Measurements from ENCODE around the gene DRC3.

The DRC3 gene

GRCh38 chr17:17963694-17964436, 8.8 kb upstream of the DRC3 start:
- no peak for DNase-seq
- Histone ChIP-seq H4K8ac (ENCODE audit: low read depth, low read length) (no peak overlapping the region), H3K4ac (ENCODE audit: low read depth, low read length) (no peak overlapping the region), H3K79me2 (ENCODE audit: control insufficient read depth, insufficient read depth, low read length) (no peaks in the 10 kb centered on the region), H2BK5ac (ENCODE audit: low read length) (no peak overlapping the region), H3K4me1 (ENCODE audit: control insufficient read depth, low read depth, low read length) (peaks cover 2% of the 10 kb centered on the region), H3K4me3 (ENCODE audit: low read length) (no peak overlapping the region), H3K18ac (ENCODE audit: low read length) (no peak overlapping the region), H3K36me3 (ENCODE audit: control insufficient read depth, insufficient read depth, low read length) (no peaks in the 10 kb centered on the region), H3K79me1 (ENCODE audit: low read length) (peaks cover 1% of the 10 kb centered on the region), H2BK15ac (replicated peaks; ENCODE audit: low read depth) (no peak overlapping the region), H2BK120ac (ENCODE audit: low read depth, low read length) (no peak overlapping the region), H3K56ac (ENCODE audit: low read length) (no peak overlapping the region), H3K27me3 (ENCODE audit: insufficient read depth, low read length, poor library complexity) (no peaks in the 10 kb centered on the region), H4K5ac (ENCODE audit: low read length) (no peak overlapping the region), H2AK5ac (ENCODE audit: low read length) (no peak overlapping the region), H3K27ac (ENCODE audit: low read depth, low read length) (no peak overlapping the region), H3K4me2 (ENCODE audit: low read length) (no peak overlapping the region), H3K23ac (ENCODE audit: low read length) (no peak overlapping the region), H3K9ac (ENCODE audit: low read length) (no peak overlapping the region)
- WGBS (ENCODE audit: extremely low coverage, insufficient coverage, low lambda C conversion rate) = no CpG with 5 or more reads among the region's 7 CpGs

DNA sequence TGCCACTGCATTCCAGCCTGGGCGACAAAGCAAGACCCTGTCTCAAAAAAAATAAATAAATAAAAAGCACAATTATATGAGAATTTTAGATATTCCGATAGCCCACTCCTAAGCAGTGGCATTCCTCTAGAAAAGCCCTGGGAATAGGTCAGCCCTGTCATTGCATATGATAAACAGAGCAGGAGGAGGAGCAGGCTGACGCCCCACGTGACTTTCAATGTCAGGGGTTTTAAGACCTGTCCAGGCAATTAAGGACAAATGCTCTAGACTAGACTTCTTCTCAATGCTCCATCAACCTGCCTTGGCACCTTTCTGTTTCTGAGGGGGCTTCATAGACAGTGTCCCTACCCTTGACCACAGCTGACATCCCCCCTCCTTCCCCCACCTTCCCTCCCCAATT, 8.0 kb upstream of the DRC3 start:
- DNase-seq = no peak
- no peak overlapping the region for H2BK120ac ChIP-seq (ENCODE audit: low read depth, low read length)
- no peak overlapping the region for H3K23ac ChIP-seq (ENCODE audit: low read length)
- H3K4ac ChIP-seq (ENCODE audit: low read depth, low read length) = no peak overlapping the region
- H3K79me2 ChIP-seq (ENCODE audit: control insufficient read depth, insufficient read depth, low read length) = no peaks in the 10 kb centered on the region
- no peak overlapping the region for H2BK15ac ChIP-seq (replicated peaks; ENCODE audit: low read depth)
- no peaks in the 10 kb centered on the region for H3K4me1 ChIP-seq (ENCODE audit: control insufficient read depth, low read depth, low read length)
- no peak overlapping the region for H4K5ac ChIP-seq (ENCODE audit: low read length)
- H3K4me3 ChIP-seq (ENCODE audit: low read length) = no peak overlapping the region
- H3K27me3 ChIP-seq (ENCODE audit: insufficient read depth, low read length, poor library complexity) = no peaks in the 10 kb centered on the region
- H4K8ac ChIP-seq (ENCODE audit: low read depth, low read length) = no peak overlapping the region
- no peak overlapping the region for H3K27ac ChIP-seq (ENCODE audit: low read depth, low read length)
- no peaks in the 10 kb centered on the region for H3K79me1 ChIP-seq (ENCODE audit: low read length)
- H3K56ac ChIP-seq (ENCODE audit: low read length) = no peak overlapping the region
- H2BK5ac ChIP-seq (ENCODE audit: low read length) = no peak overlapping the region
- WGBS (ENCODE audit: extremely low coverage, insufficient coverage, low lambda C conversion rate) = no CpG with 5 or more reads among the region's 4 CpGs
- H2AK5ac ChIP-seq (ENCODE audit: low read length) = no peak overlapping the region
- H3K36me3 ChIP-seq (ENCODE audit: control insufficient read depth, insufficient read depth, low read length) = no peaks in the 10 kb centered on the region
- H3K18ac ChIP-seq (ENCODE audit: low read length) = no peak overlapping the region
- H3K9ac ChIP-seq (ENCODE audit: low read length) = no peak overlapping the region
- H3K4me2 ChIP-seq (ENCODE audit: low read length) = no peak overlapping the region

- H3K4ac ChIP-seq (ENCODE audit: low read depth, low read length) = no peak overlapping the region
Observed at GRCh38 chr17:17965152-17965721, 7.4 kb upstream of the DRC3 start.

GRCh38 chr17:17966399-17966798, 6.3 kb upstream of the DRC3 start:
- no peak overlapping the region for H3K4me3 ChIP-seq (ENCODE audit: low read length)
- no peak overlapping the region for H4K5ac ChIP-seq (ENCODE audit: low read length)
- H3K4me1 ChIP-seq (ENCODE audit: control insufficient read depth, low read depth, low read length) = peaks cover 2% of the 10 kb centered on the region
- H2AK5ac ChIP-seq (ENCODE audit: low read length) = no peak overlapping the region
- no CpG with 5 or more reads among the region's 3 CpGs for WGBS (ENCODE audit: extremely low coverage, insufficient coverage, low lambda C conversion rate)
- no peak for DNase-seq
- no peak overlapping the region for H3K56ac ChIP-seq (ENCODE audit: low read length)
- no peaks in the 10 kb centered on the region for H3K79me2 ChIP-seq (ENCODE audit: control insufficient read depth, insufficient read depth, low read length)
- H4K8ac ChIP-seq (ENCODE audit: low read depth, low read length) = no peak overlapping the region
- no peaks in the 10 kb centered on the region for H3K27me3 ChIP-seq (ENCODE audit: insufficient read depth, low read length, poor library complexity)
- no peak overlapping the region for H3K4me2 ChIP-seq (ENCODE audit: low read length)
- H3K23ac ChIP-seq (ENCODE audit: low read length) = no peak overlapping the region
- no peaks in the 10 kb centered on the region for H3K79me1 ChIP-seq (ENCODE audit: low read length)
- H2BK15ac ChIP-seq (replicated peaks; ENCODE audit: low read depth) = no peak overlapping the region
- H3K9ac ChIP-seq (ENCODE audit: low read length) = no peak overlapping the region
- no peak overlapping the region for H3K27ac ChIP-seq (ENCODE audit: low read depth, low read length)
- H3K18ac ChIP-seq (ENCODE audit: low read length) = no peak overlapping the region
- no peak overlapping the region for H2BK120ac ChIP-seq (ENCODE audit: low read depth, low read length)
- no peak overlapping the region for H2BK5ac ChIP-seq (ENCODE audit: low read length)
- no peaks in the 10 kb centered on the region for H3K36me3 ChIP-seq (ENCODE audit: control insufficient read depth, insufficient read depth, low read length)
- no peak overlapping the region for H3K4ac ChIP-seq (ENCODE audit: low read depth, low read length)

More at GRCh38 chr17:17965152-17965721, 7.4 kb upstream of the DRC3 start:
- no peak for DNase-seq
- Histone ChIP-seq H4K5ac (ENCODE audit: low read length) (no peak overlapping the region), H2BK120ac (ENCODE audit: low read depth, low read length) (no peak overlapping the region), H3K4me3 (ENCODE audit: low read length) (no peak overlapping the region), H3K79me2 (ENCODE audit: control insufficient read depth, insufficient read depth, low read length) (no peaks in the 10 kb centered on the region), H3K27ac (ENCODE audit: low read depth, low read length) (no peak overlapping the region), H3K56ac (ENCODE audit: low read length) (no peak overlapping the region), H3K9ac (ENCODE audit: low read length) (no peak overlapping the region), H3K4me2 (ENCODE audit: low read length) (no peak overlapping the region), H4K8ac (ENCODE audit: low read depth, low read length) (no peak overlapping the region), H3K27me3 (ENCODE audit: insufficient read depth, low read length, poor library complexity) (no peaks in the 10 kb centered on the region), H2AK5ac (ENCODE audit: low read length) (no peak overlapping the region), H3K23ac (ENCODE audit: low read length) (no peak overlapping the region), H2BK5ac (ENCODE audit: low read length) (no peak overlapping the region), H3K36me3 (ENCODE audit: control insufficient read depth, insufficient read depth, low read length) (no peaks in the 10 kb centered on the region), H3K4me1 (ENCODE audit: control insufficient read depth, low read depth, low read length) (no peaks in the 10 kb centered on the region), H3K18ac (ENCODE audit: low read length) (no peak overlapping the region), H3K79me1 (ENCODE audit: low read length) (no peaks in the 10 kb centered on the region), H2BK15ac (replicated peaks; ENCODE audit: low read depth) (no peak overlapping the region)
- no CpG with 5 or more reads among the region's 2 CpGs for WGBS (ENCODE audit: extremely low coverage, insufficient coverage, low lambda C conversion rate)

- Histone ChIP-seq H3K4me1 (ENCODE audit: control insufficient read depth, low read depth, low read length) (peaks cover 5% of the 10 kb centered on the region), H2BK120ac (ENCODE audit: low read depth, low read length) (no peak overlapping the region), H3K4ac (ENCODE audit: low read depth, low read length) (no peak overlapping the region), H3K27ac (ENCODE audit: low read depth, low read length) (no peak overlapping the region), H4K8ac (ENCODE audit: low read depth, low read length) (no peak overlapping the region), H3K4me3 (ENCODE audit: low read length) (no peak overlapping the region), H4K5ac (ENCODE audit: low read length) (no peak overlapping the region), H3K27me3 (ENCODE audit: insufficient read depth, low read length, poor library complexity) (no peaks in the 10 kb centered on the region), H2BK5ac (ENCODE audit: low read length) (no peak overlapping the region), H2AK5ac (ENCODE audit: low read length) (no peak overlapping the region), H3K56ac (ENCODE audit: low read length) (no peak overlapping the region), H2BK15ac (replicated peaks; ENCODE audit: low read depth) (no peak overlapping the region), H3K36me3 (ENCODE audit: control insufficient read depth, insufficient read depth, low read length) (no peaks in the 10 kb centered on the region), H3K79me2 (ENCODE audit: control insufficient read depth, insufficient read depth, low read length) (no peaks in the 10 kb centered on the region), H3K4me2 (ENCODE audit: low read length) (no peak overlapping the region), H3K9ac (ENCODE audit: low read length) (no peak overlapping the region), H3K23ac (ENCODE audit: low read length) (no peak overlapping the region), H3K79me1 (ENCODE audit: low read length) (no peaks in the 10 kb centered on the region), H3K18ac (ENCODE audit: low read length) (no peak overlapping the region)
- whole genome bisulfite sequencing (ENCODE audit: extremely low coverage, insufficient coverage, low lambda C conversion rate) = no CpG with 5 or more reads among the region's 1 CpG
- DNase-seq = no peak
Observed at GRCh38 chr17:17970699-17971430, 1.8 kb upstream of the DRC3 start.

Measured in mesendoderm (in vitro differentiated cells).